A673 (cell line): ENCODE data around the gene FAIM. TPM values are rescaled to one million over a fixed set of nuclear protein-coding genes. Genes with fewer than 3 reads are reported as not detected.

Source experiments
- BruUV-seq: library from RNA; stranded (reverse); fragments of 400-500 nt; replicated peaks from 2 replicates; lab custom pipeline; 2021; lab: Mats Ljungman, UMichigan
- CTCF ChIA-PET: fragments of 300-600 bp; sonication (Branson Sonifier 250); formaldehyde crosslinking; loops from one replicate; lab custom pipeline; 2022; ENCODE audit warnings: antibody characterized with exemption; lab: Charles Lee
- POLR2A ChIA-PET: fragments of 300-600 bp; sonication (Branson Sonifier 250); formaldehyde crosslinking; loops from one replicate; lab custom pipeline; 2022; ENCODE audit warnings: antibody characterized with exemption; ENCODE audit not compliant: low non-redundant PET; lab: Charles Lee
- DNase-seq: peaks from one replicate; pipeline ENCODE4 v3.0.0-alpha.2; 2015; ENCODE audit warnings: low spot score
- H3K27ac ChIP-seq: fragments of 200-600 bp; sonication (generic); 2 replicates; pipeline ENCODE4 v1.5.1; 2016; ENCODE audit warnings: mixed run types, low read depth, mild to moderate bottlenecking, mixed read lengths, antibody characterized with exemption, low read length; ENCODE audit not compliant: poor library complexity, severe bottlenecking
- H3K27me3 ChIP-seq: fragments of 200-600 bp; sonication (generic); replicated peaks from 2 replicates; pipeline ENCODE4 v1.6.1; 2017; ENCODE audit warnings: mixed run types, low read depth, mild to moderate bottlenecking, mixed read lengths, antibody characterized with exemption, low read length; ENCODE audit not compliant: insufficient read depth, poor library complexity
- H3K36me3 ChIP-seq: fragments of 200-600 bp; sonication (generic); 2 replicates; pipeline ENCODE4 v1.6.1; 2016; ENCODE audit warnings: mixed run types, mild to moderate bottlenecking, mixed read lengths, antibody characterized with exemption, low read length; ENCODE audit not compliant: insufficient read depth, poor library complexity, severe bottlenecking
- H3K4me1 ChIP-seq: fragments of 200-600 bp; sonication (generic); 2 replicates; pipeline ENCODE4 v1.6.1; 2017; ENCODE audit warnings: mixed run types, mild to moderate bottlenecking, mixed read lengths, antibody characterized with exemption, low read length; ENCODE audit not compliant: insufficient read depth, poor library complexity, severe bottlenecking
- H3K4me3 ChIP-seq: fragments of 200-600 bp; sonication (generic); 2 replicates; pipeline ENCODE4 v1.5.1; 2016; ENCODE audit warnings: low read depth, mixed run types, mild to moderate bottlenecking, mixed read lengths, low read length; ENCODE audit not compliant: poor library complexity, severe bottlenecking
- H3K9me3 ChIP-seq: fragments of 200-600 bp; sonication (generic); 2 replicates; pipeline ENCODE4 v1.6.1; 2016; ENCODE audit warnings: mixed run types, low read depth, mild to moderate bottlenecking, mixed read lengths, antibody characterized with exemption, low read length; ENCODE audit not compliant: poor library complexity, severe bottlenecking
- EZH2 ChIP-seq: fragments of 200-600 bp; sonication (generic); IDR thresholded peaks from 2 replicates; pipeline ENCODE4 v1.6.1; 2017; ENCODE audit warnings: borderline replicate concordance, low read depth, mild to moderate bottlenecking, mixed read lengths, antibody characterized with exemption, low read length; ENCODE audit not compliant: poor library complexity, severe bottlenecking
- intact Hi-C: fragments of 100-400 bp; cut with micrococcal nuclease; formaldehyde crosslinking; loops from one replicate; pipeline ENCODE4 v1.10.0; 2022; ENCODE audit not compliant: unreplicated experiment
- total RNA-seq: library from RNA; stranded (reverse); gene quantifications from 2 replicates; pipeline ENCODE4 v1.2.3, GENCODE V29; 2021
- TF ChIP-seq, protein P1 (sequence below): fragments of 300-800, 200-600 bp; sonication (generic); conservative IDR thresholded peaks from 2 replicates; pipeline ENCODE4 v1.5.1; 2017; ENCODE audit warnings: low read depth, mild to moderate bottlenecking, antibody characterized with exemption, low read length, moderate library complexity, mixed read lengths

FAIM gene
- total RNA-seq, 1 experiment from 2014 or later: 15.0 TPM

- ChIA-PET CTCF (no interaction called here), POLR2A (no interaction called here)
- no peak overlapping the region for H3K27ac ChIP-seq
- intact Hi-C loops: no loop called here
- no peaks in the 10 kb centered on the region for H3K9me3 ChIP-seq
- no peak for DNase-seq
- no peaks in the 10 kb centered on the region for H3K27me3 ChIP-seq
- TF ChIP-seq EZH2: no peak
- TF ChIP-seq, protein P1, sequence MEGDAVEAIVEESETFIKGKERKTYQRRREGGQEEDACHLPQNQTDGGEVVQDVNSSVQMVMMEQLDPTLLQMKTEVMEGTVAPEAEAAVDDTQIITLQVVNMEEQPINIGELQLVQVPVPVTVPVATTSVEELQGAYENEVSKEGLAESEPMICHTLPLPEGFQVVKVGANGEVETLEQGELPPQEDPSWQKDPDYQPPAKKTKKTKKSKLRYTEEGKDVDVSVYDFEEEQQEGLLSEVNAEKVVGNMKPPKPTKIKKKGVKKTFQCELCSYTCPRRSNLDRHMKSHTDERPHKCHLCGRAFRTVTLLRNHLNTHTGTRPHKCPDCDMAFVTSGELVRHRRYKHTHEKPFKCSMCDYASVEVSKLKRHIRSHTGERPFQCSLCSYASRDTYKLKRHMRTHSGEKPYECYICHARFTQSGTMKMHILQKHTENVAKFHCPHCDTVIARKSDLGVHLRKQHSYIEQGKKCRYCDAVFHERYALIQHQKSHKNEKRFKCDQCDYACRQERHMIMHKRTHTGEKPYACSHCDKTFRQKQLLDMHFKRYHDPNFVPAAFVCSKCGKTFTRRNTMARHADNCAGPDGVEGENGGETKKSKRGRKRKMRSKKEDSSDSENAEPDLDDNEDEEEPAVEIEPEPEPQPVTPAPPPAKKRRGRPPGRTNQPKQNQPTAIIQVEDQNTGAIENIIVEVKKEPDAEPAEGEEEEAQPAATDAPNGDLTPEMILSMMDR: no peak
- H3K4me1 ChIP-seq: no peaks in the 10 kb centered on the region
- H3K4me3 ChIP-seq: no peak overlapping the region
- BruUV-seq: no TSS peak
- H3K36me3 ChIP-seq: no peaks in the 10 kb centered on the region
These were observed 35.4 kb upstream of the FAIM start for GRCh38 chr3:138573138-138573537.

GRCh38 chr3:138578141-138578540, 30.4 kb upstream of the FAIM start:
- no peaks in the 10 kb centered on the region for H3K36me3 ChIP-seq
- no TSS peak for BruUV-seq
- no peaks in the 10 kb centered on the region for H3K27me3 ChIP-seq
- ChIA-PET POLR2A (no interaction called here), CTCF (no interaction called here)
- H3K4me3 ChIP-seq: no peak overlapping the region
- intact Hi-C loops: no loop called here
- no peak for DNase-seq
- H3K27ac ChIP-seq: no peak overlapping the region
- H3K9me3 ChIP-seq: no peaks in the 10 kb centered on the region
- H3K4me1 ChIP-seq: no peaks in the 10 kb centered on the region
- TF ChIP-seq, protein P1: no peak
- TF ChIP-seq EZH2: no peak

GRCh38 chr3:138578961-138579574, 29.5 kb upstream of the FAIM start:
- ChIA-PET CTCF (no interaction called here), POLR2A (interaction anchor here (0.6 kb wide), 1 partner anchor 11 kb away, joined by 3 read pairs; no protein-coding TSS in a partner anchor)
- DNase-seq: no peak

More at GRCh38 chr3:138578961-138579574, 29.5 kb upstream of the FAIM start:
- no TSS peak for BruUV-seq
- no peaks in the 10 kb centered on the region for H3K36me3 ChIP-seq
- no peaks in the 10 kb centered on the region for H3K9me3 ChIP-seq
- intact Hi-C loops: no loop called here
- no peak for TF ChIP-seq EZH2
- TF ChIP-seq, protein P1: no peak
- no peaks in the 10 kb centered on the region for H3K27me3 ChIP-seq
- no peak overlapping the region for H3K4me3 ChIP-seq
- H3K27ac ChIP-seq: no peak overlapping the region
- H3K4me1 ChIP-seq: no peaks in the 10 kb centered on the region
